OCI-LY7 (cell line): ENCODE data around the gene SCFD2. TPM values are rescaled to one million over a fixed set of nuclear protein-coding genes. Genes with fewer than 3 reads are reported as not detected.

Experiments used
- BruUV-seq: library from RNA; stranded (reverse); fragments of 400-500 nt; replicated peaks from 2 replicates; lab custom pipeline; 2021; lab: Mats Ljungman, UMichigan
- CTCF ChIA-PET: fragments of 300-600 bp; sonication (Branson Sonifier 250); formaldehyde crosslinking; loops from one replicate; lab custom pipeline; 2022; ENCODE audit warnings: antibody characterized with exemption; ENCODE audit not compliant: unreplicated experiment; lab: Charles Lee
- POLR2A ChIA-PET: fragments of 300-600 bp; sonication (Branson Sonifier 250); formaldehyde crosslinking; loops from one replicate; lab custom pipeline; 2022; ENCODE audit warnings: antibody characterized with exemption; lab: Charles Lee
- DNase-seq: peaks from one replicate; pipeline ENCODE4 v3.0.0-alpha.2; 2015; ENCODE audit warnings: low spot score
- H2AFZ ChIP-seq: fragments of 200-600 bp; sonication (generic), shearing (Covaris generic); 2 replicates; pipeline ENCODE4 v1.6.1; 2014; ENCODE audit warnings: mild to moderate bottlenecking, antibody characterized with exemption, low read length, moderate library complexity
- H3K27ac ChIP-seq: fragments of 200-600 bp; sonication (generic); 2 replicates; pipeline ENCODE4 v1.5.1; 2014; ENCODE audit warnings: mixed run types, low read depth, mild to moderate bottlenecking, moderate library complexity, low read length, inconsistent platforms; ENCODE audit not compliant: poor library complexity, severe bottlenecking
- H3K36me3 ChIP-seq: fragments of 200-600 bp; sonication (generic); 2 replicates; pipeline ENCODE4 v1.6.1; 2014; ENCODE audit warnings: mild to moderate bottlenecking, antibody characterized with exemption, low read length, moderate library complexity, mixed read lengths; ENCODE audit not compliant: insufficient read depth
- H3K4me1 ChIP-seq: fragments of 200-600 bp; sonication (generic); 2 replicates; pipeline ENCODE4 v1.5.1; 2014; ENCODE audit warnings: mild to moderate bottlenecking, low read length; ENCODE audit not compliant: insufficient read depth, poor library complexity, severe bottlenecking
- H3K4me2 ChIP-seq: fragments of 200-600 bp; sonication (generic); 2 replicates; pipeline ENCODE4 v1.6.1; 2014; ENCODE audit warnings: mild to moderate bottlenecking, low read length
- H3K4me3 ChIP-seq: fragments of 200-600 bp; sonication (generic); 2 replicates; pipeline ENCODE4 v1.5.1; 2014; ENCODE audit warnings: mild to moderate bottlenecking, low read depth, low read length; ENCODE audit not compliant: poor library complexity, severe bottlenecking
- H3K79me2 ChIP-seq: fragments of 200-600 bp; sonication (generic); 2 replicates; pipeline ENCODE4 v1.6.1; 2016; ENCODE audit warnings: low read depth, mild to moderate bottlenecking, low read length, moderate library complexity, mixed read lengths; ENCODE audit not compliant: insufficient read depth
- H3K9me2 ChIP-seq: fragments of 200-600 bp; sonication (generic); 2 replicates; pipeline ENCODE4 v1.6.1; 2016; ENCODE audit warnings: mild to moderate bottlenecking, low read length, mixed read lengths; ENCODE audit not compliant: insufficient read depth
- H3K9me3 ChIP-seq: fragments of 200-600 bp; sonication (generic); 2 replicates; pipeline ENCODE4 v1.6.1; 2014; ENCODE audit warnings: mild to moderate bottlenecking, mixed run types, low read length, mixed read lengths
- H4K20me1 ChIP-seq: fragments of 200-600 bp; sonication (generic); 2 replicates; pipeline ENCODE4 v1.6.1; 2014; ENCODE audit warnings: mild to moderate bottlenecking, antibody characterized with exemption, low read length, moderate library complexity, mixed read lengths; ENCODE audit not compliant: insufficient read depth
- EZH2phosphoT487 ChIP-seq: fragments of 200-600 bp; sonication (generic); IDR thresholded peaks from 2 replicates; pipeline ENCODE4 v1.6.1; 2018; ENCODE audit warnings: low read depth, borderline replicate concordance, mild to moderate bottlenecking, mixed run types, antibody characterized with exemption, low read length, moderate library complexity, mixed read lengths
- intact Hi-C: fragments of 100-400 bp; cut with micrococcal nuclease; formaldehyde crosslinking; loops from one replicate; pipeline ENCODE4 v1.10.0; 2022; ENCODE audit not compliant: unreplicated experiment
- total RNA-seq, 2 experiments: library from RNA; depleted of rRNA in 1 of 2; stranded (reverse); fragments of >200 nt in 1 of 2; shearing (Covaris generic) in 1 of 2; gene quantifications; 2 replicates each; pipeline ENCODE4 v1.2.3, GENCODE V29; 2014 to 2022
- TF ChIP-seq, protein P1 (sequence below): fragments of 200-600 bp; sonication (generic); conservative IDR thresholded peaks from 2 replicates; pipeline ENCODE4 v1.5.1; 2014; ENCODE audit warnings: mild to moderate bottlenecking, antibody characterized with exemption, low read length, moderate library complexity, mixed read lengths

The SCFD2 gene
- total RNA-seq, 2 experiments from 2014 or later, result 27.2 to 52.0 TPM

GRCh38 chr4:53121264-53121865 lies 244.5 kb downstream of the SCFD2 start:
- POLR2A ChIA-PET, result interaction anchor here (0.5 kb wide), 1 partner anchor 56 kb away, joined by 3 read pairs; no protein-coding TSS in a partner anchor
- no peak overlapping the region for H3K4me3 ChIP-seq
- H3K4me1 ChIP-seq, result no peaks in the 10 kb centered on the region
- H3K4me2 ChIP-seq, result no peak overlapping the region
- intact Hi-C loops, result no loop called here
- CTCF ChIA-PET, result no interaction called here
- H3K9me3 ChIP-seq, result no peaks in the 10 kb centered on the region
- no peak for DNase-seq
- H3K27ac ChIP-seq, result no peak overlapping the region
- no peaks in the 10 kb centered on the region for H3K36me3 ChIP-seq
- H2AFZ ChIP-seq, result no peak overlapping the region
- no peaks in the 10 kb centered on the region for H3K79me2 ChIP-seq
- H3K9me2 ChIP-seq, result no peaks in the 10 kb centered on the region
- TF ChIP-seq, protein P1, sequence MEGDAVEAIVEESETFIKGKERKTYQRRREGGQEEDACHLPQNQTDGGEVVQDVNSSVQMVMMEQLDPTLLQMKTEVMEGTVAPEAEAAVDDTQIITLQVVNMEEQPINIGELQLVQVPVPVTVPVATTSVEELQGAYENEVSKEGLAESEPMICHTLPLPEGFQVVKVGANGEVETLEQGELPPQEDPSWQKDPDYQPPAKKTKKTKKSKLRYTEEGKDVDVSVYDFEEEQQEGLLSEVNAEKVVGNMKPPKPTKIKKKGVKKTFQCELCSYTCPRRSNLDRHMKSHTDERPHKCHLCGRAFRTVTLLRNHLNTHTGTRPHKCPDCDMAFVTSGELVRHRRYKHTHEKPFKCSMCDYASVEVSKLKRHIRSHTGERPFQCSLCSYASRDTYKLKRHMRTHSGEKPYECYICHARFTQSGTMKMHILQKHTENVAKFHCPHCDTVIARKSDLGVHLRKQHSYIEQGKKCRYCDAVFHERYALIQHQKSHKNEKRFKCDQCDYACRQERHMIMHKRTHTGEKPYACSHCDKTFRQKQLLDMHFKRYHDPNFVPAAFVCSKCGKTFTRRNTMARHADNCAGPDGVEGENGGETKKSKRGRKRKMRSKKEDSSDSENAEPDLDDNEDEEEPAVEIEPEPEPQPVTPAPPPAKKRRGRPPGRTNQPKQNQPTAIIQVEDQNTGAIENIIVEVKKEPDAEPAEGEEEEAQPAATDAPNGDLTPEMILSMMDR, result no peak
- no peak for TF ChIP-seq EZH2phosphoT487
- H4K20me1 ChIP-seq, result no peaks in the 10 kb centered on the region
- no TSS peak for BruUV-seq

GRCh38 chr4:53120778-53121177 lies 245.1 kb downstream of the SCFD2 start:
- Histone ChIP-seq H3K36me3 (no peaks in the 10 kb centered on the region), H3K4me3 (no peak overlapping the region), H2AFZ (no peak overlapping the region), H3K4me1 (no peaks in the 10 kb centered on the region), H3K9me2 (no peaks in the 10 kb centered on the region), H4K20me1 (no peaks in the 10 kb centered on the region), H3K27ac (no peak overlapping the region), H3K79me2 (no peaks in the 10 kb centered on the region), H3K9me3 (no peaks in the 10 kb centered on the region), H3K4me2 (no peak overlapping the region)
- ChIA-PET POLR2A (no interaction called here), CTCF (no interaction called here)
- intact Hi-C loops, result no loop called here
- TF ChIP-seq EZH2phosphoT487, result no peak
- TF ChIP-seq, protein P1, result no peak
- no peak for DNase-seq
- no TSS peak for BruUV-seq

GRCh38 chr4:53119680-53120079 lies 246.2 kb downstream of the SCFD2 start:
- TF ChIP-seq, protein P1, result no peak
- no peak for TF ChIP-seq EZH2phosphoT487
- Histone ChIP-seq H3K4me1 (no peaks in the 10 kb centered on the region), H3K27ac (no peak overlapping the region), H4K20me1 (no peaks in the 10 kb centered on the region), H3K9me2 (no peaks in the 10 kb centered on the region), H3K4me3 (no peak overlapping the region), H2AFZ (no peak overlapping the region), H3K9me3 (no peaks in the 10 kb centered on the region), H3K79me2 (no peaks in the 10 kb centered on the region), H3K4me2 (no peak overlapping the region), H3K36me3 (no peaks in the 10 kb centered on the region)
- POLR2A ChIA-PET, result no interaction called here
- CTCF ChIA-PET, result no interaction called here
- no TSS peak for BruUV-seq
- intact Hi-C loops, result no loop called here
- no peak for DNase-seq
